GM18907 (cell line): ENCODE results near the gene GPR27.
A peak's percentile ranks its signal among the peaks of the same experiment; 100 is the strongest.

ENCODE experiments used
- ATAC-seq: cut with Tn5 transposase; IDR thresholded peaks from one replicate; pipeline ENCODE4 v1.9.1; 2021; ENCODE audit warnings: mild to moderate bottlenecking, moderate library complexity; ENCODE audit not compliant: unreplicated experiment

GPR27 gene, protein sequence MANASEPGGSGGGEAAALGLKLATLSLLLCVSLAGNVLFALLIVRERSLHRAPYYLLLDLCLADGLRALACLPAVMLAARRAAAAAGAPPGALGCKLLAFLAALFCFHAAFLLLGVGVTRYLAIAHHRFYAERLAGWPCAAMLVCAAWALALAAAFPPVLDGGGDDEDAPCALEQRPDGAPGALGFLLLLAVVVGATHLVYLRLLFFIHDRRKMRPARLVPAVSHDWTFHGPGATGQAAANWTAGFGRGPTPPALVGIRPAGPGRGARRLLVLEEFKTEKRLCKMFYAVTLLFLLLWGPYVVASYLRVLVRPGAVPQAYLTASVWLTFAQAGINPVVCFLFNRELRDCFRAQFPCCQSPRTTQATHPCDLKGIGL

DNA sequence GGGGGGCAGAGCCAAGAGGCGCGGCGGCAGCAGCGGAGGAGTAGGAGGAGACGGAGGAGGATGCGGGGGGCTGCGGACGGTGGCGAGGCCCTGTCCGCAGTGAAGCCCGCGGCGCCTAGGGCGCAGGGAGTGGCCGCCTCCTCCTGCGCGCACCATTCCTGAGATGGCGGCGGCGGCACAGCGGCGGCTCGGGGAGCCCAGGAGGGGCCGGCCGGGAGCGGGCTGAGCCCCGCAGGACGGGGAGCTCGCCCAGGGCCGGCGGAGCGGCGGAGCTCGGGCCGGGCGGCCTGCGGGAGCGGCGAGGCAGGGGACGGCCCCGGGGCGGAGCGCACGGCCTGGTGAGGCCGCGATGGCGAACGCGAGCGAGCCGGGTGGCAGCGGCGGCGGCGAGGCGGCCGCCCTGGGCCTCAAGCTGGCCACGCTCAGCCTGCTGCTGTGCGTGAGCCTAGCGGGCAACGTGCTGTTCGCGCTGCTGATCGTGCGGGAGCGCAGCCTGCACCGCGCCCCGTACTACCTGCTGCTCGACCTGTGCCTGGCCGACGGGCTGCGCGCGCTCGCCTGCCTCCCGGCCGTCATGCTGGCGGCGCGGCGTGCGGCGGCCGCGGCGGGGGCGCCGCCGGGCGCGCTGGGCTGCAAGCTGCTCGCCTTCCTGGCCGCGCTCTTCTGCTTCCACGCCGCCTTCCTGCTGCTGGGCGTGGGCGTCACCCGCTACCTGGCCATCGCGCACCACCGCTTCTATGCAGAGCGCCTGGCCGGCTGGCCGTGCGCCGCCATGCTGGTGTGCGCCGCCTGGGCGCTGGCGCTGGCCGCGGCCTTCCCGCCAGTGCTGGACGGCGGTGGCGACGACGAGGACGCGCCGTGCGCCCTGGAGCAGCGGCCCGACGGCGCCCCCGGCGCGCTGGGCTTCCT, at the start of gene GPR27:
Gene GPR27 (plus strand): TSS at position 155 of the 909 bp plus-strand sequence. CDS start 195 bp downstream, at position 350.
- ATAC-seq: no peak

DNA sequence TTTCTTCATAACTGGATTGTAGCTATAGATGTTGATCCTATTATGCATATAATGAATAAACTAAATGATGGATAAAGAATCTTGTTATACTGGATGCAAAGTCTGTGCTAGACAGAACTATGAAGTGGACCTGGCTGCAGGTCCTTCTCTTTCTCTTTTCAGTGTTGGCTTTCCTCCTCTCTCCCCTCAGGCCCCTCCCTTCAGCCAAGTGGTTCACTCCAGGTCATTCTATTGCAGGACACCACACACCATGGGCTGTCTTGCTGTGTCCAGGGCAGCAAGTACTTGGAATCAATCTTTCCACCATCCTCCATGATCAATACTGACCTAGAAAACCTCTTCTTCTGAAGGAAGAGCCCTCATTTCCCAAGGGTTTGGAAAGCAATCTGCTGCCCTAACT, 48.7 kb upstream of the GPR27 start:
- no peak for ATAC-seq

- no peak for ATAC-seq
Observed at GRCh38 chr3:71705681-71706080, 48.0 kb upstream of the GPR27 start.

GRCh38 chr3:71707595-71707994, 46.1 kb upstream of the GPR27 start:
- ATAC-seq: no peak

- no peak for ATAC-seq
Observed at GRCh38 chr3:71708476-71709105, 45.1 kb upstream of the GPR27 start.

DNA sequence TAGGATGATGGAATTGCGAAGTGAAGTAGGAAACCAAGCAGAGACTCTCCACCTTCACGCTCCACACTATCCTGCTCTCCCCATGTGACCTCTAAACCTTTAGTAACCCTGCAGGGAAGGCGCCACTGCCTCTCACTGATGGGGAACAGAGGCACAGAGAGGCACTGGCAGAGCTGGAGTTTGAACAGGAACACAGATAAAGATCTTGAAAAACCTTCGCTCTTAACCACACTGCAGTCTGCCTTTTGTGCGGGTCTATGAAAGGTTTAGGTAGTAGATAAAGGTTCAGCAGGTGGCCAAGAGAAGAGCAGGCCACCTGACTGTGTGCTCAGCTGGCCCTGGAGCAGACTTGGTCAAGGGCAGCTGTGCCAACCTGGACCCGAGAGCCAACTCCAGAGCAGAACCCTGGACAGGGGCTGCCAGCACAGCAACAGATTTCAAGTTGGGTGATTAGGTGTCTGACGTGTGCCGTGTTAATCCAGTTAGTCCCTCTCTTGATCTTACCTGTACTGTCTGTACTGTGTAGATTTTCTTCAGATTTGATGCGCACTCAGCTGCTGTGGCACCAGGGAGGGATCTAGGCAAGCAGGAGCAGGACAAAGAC, 43.6 kb upstream of the GPR27 start:
- no peak for ATAC-seq

DNA sequence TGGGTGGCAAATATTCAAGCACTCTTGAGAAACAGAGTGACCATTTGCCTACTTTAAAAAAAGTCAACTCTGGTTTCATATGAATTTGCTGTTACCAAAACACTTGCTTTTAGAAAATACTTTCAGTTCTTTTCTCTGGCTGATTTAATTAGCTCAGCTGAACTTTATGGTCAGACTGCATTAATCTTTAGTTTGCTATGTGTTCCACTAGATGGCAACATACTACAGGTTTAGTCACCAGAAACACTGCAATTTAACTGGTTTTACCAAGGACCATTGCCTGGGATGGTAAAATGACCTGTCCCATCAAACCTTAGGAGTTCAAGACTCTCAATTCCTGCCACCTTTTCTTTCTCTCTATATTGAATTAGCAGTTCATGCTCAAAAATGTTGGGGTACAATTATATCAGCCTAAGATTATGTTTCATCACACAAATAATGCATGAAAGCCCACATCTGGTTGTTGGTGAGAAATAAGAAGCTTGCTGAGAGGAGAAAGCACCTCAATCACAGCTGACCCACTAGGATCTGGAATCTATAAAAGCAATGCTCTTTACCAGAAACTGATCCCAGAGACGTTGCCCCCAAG, 42.7 kb upstream of the GPR27 start:
- ATAC-seq: peak; percentile 81

- ATAC-seq: no peak
Observed at GRCh38 chr3:71713041-71713440, 40.6 kb upstream of the GPR27 start.

- no peak for ATAC-seq
Observed at GRCh38 chr3:71714595-71714994, 39.1 kb upstream of the GPR27 start.

DNA sequence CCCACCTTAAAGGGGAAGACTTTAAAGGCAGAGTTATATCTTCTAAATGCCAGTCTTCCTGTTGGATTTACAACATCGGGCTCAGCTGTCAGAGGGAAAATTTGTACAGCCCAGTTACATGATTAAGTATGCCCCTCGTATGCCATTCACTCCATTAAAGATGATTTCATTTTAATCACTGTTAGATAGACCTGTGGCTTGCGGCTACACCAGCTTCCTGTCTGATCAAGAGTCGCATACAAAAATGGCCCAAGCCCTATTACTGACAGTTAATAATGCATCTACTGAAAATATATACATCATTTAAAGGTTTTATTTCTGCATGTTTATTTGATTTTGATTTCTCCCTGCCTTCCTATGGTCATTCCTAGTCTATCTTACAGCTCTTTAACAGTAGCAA, 35.6 kb upstream of the GPR27 start:
- no peak for ATAC-seq

DNA sequence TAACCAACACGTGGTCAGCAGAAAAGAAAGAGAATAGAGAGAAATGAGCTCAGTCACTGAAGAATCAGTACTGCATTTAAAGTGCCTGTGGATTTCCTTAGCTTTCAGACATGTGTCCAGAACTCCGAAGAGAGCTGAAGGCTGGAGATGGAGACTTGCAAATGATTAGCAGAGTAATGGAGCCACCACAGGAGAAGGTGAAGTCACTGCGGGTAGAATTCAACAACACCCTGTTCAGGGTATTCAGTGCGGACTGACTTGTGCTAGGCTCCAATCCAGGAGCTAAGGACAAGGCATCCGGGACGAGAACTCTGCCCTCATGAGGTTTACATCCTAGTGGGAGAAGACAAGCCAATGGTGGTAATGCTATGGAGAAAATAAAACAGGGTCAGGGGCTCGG, 32.7 kb upstream of the GPR27 start:
- no peak for ATAC-seq

- ATAC-seq: no peak
Observed at GRCh38 chr3:71721651-71722157, 32.0 kb upstream of the GPR27 start.

DNA sequence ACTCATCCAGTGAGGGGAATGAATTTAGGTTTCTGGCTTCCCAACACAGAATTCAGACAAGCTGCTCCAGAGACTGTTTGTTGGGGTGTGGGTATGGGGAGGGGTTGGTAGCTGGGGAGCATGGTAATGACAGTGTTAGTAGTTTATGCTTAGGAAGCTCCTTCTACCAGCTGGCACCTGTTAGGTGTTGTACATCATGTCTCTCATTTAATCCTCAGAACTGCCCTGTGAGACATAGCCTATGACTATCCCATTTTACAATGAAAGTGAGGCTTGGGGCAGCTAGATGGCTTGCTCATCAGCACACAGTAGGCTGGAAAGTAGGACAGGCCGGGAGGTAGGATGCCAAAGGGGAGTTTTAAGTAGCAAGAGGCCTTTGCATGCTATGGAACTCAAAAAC, 31.0 kb upstream of the GPR27 start:
- ATAC-seq: no peak

DNA sequence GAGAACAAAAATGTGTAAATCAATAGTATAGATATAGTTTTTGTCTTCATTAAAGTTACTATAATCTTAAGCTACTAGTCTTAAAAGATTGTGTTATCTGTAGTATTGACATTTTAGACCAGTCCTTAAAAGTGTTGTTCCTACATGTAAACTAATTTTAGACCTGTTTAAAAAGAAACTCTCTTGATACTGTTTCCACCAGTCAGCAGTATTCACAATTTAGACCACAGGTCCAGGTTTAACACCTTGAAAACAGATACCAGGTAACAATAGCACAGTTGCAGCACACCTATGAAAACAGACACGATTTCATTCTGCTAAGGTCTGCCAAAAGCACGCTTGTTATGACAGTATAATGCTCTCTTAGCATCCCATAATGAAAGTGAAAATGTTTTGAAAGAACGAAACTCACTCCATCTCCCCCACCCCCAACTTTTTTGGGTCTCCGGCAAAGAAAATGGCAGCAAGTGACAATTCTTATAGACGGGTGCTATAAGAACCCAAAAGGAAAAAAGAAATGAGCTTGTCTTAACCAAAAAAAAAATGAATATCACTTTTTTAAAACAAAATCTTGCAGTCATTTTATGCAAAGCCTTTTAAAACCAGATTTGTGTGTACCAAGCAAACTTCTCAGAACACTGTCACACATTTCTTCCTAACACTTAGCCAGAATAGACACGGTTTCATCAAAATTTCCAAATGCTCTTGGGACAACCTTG, 30.0 kb upstream of the GPR27 start:
- ATAC-seq: peak; percentile 46

- no peak for ATAC-seq
Observed at GRCh38 chr3:71724171-71724453, 29.5 kb upstream of the GPR27 start.

DNA sequence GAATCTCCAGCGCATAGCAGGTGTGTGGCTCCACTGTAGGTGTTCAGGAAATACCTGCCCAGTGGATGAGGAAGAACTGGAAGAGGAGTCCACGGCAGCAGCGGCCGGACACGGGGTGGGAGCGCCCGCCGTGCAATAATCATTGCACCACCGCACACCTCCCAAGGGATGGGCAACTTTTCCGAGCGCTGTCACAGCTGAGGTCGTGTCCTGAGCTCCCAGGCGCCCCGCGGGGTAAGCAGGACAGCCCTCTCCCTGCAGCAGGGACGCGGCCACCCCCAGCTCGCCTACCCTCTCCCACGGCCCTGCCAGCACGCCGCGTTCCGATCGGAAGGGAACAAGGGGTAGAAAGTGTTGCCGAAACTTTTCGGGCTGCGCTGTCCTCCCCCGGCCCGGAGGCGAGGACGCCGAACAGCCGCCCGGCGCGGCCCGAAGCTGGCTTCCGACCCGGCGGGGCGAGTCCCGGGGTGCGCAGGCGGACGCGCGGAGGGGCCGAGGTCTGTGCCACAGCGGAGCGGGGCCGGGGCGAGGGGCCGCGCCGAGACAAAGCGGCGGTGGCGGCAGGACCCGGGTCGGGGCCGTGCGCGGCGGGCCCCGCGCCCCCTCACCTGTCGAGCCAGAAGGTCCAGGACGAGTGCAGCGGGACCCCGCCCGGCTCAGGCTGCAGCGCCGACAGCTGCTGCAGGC, 28.9 kb upstream of the GPR27 start:
- peak; percentile 59 for ATAC-seq

GRCh38 chr3:71725271-71725991, 28.2 kb upstream of the GPR27 start, which contains the start of gene EIF4E3:
Gene EIF4E3, minus strand, starts transcription at chr3:71725402. Its CDS starts 35 bp downstream, at chr3:71725367.
- peak; percentile 71 for ATAC-seq

- no peak for ATAC-seq
Observed at GRCh38 chr3:71726146-71726545, 27.5 kb upstream of the GPR27 start.
